AG08396 (cell line): ENCODE results near the gene ADGRD2.
"Not testable (repeated sequence)": the region's sequence is repeated elsewhere in the genome, so short reads cannot be mapped to it uniquely, and the experiment has no call there.

Experiments
- DNase-seq: peaks from one replicate; pipeline ENCODE4 v3.0.0; 2012; ENCODE audit warnings: low spot score, mixed read lengths

ADGRD2 gene

DNA sequence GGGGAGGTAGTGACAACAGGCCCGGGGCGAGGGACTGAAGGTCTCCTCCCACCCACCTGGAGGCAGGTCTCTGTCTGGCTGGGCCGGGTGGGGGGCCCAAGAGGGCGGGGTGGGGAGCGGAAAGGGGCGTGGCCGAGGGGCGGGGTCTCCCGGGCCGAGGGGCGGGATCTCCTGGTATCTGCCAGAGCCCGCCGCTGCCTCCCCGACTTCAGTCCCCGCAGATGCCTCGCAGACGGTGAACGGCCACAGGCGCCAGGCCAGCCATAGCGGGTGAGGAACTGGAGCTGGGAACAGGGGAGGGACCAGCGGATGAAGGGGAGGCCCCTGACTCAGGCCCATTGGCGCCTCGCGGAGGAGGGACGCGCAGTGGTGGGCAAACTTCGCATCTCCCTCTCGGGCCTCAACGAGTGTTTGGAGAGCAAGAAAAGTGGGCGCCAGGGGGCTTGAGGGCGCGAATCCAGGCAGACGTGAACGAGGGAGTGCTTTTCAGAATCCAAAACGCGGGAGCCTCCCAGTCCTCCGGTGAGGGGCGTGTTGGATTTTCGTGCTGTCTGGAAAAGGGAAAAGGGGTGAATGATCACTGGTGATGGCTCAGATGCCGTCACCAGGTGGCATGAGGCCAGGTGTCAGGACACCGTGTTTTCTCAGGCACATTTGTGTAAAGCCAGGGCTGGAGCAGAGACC is at the start of gene ADGRD2:
Gene ADGRD2 (plus strand): TSS at position 211 of the 684 bp plus-strand sequence. CDS start 1,216 bp downstream, outside the sequence.
- peak; percentile 65 for DNase-seq

GRCh38 chr9:124403246-124403645 is 47.0 kb upstream of the ADGRD2 start:
- DNase-seq, result no peak

DNA sequence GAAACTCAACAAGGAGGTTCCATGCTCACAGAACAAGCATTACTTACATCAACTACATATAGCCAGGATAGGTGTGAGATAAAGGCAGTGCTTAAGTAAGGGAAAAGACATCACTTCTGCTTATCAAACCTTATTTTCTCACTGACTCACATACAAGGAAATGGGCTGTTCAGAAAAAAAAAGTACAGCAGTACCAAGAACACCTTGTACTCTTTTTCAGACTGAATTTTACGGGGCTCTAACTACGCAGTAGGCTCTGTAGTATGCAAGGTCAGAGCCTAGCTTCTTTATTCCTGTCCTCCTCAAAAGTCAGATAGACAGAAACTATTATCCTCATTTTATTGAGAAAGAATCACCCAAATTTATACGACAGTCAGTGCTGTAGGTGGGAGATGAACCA is 40.8 kb upstream of the ADGRD2 start:
- no peak for DNase-seq

DNA sequence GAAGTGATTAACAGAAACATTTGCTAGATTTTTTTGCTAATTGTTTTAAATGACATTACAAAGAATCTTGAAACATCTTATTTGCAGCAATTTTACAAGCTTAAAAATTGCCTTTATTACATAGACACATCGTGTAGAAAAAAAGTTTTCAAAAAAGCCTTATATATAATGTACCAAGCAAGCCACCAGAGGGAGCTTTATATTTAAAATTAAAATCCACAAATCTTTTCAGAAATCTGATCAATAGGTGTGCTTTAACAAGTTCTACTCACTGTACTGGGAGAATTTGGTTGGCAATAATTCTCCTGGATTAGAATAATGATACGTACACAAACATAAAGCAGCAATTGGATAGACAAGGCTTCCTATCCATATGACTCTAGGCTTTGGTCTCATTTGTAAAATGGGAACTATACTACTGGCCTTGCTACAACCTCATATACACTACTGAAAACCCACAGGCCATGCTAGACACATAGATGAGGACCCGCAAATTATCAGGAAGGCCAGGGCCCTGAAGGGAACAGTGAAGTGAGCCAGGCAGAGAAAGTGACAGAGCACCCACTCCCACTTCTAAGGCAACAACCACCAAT is 39.8 kb upstream of the ADGRD2 start:
- no peak for DNase-seq

DNA sequence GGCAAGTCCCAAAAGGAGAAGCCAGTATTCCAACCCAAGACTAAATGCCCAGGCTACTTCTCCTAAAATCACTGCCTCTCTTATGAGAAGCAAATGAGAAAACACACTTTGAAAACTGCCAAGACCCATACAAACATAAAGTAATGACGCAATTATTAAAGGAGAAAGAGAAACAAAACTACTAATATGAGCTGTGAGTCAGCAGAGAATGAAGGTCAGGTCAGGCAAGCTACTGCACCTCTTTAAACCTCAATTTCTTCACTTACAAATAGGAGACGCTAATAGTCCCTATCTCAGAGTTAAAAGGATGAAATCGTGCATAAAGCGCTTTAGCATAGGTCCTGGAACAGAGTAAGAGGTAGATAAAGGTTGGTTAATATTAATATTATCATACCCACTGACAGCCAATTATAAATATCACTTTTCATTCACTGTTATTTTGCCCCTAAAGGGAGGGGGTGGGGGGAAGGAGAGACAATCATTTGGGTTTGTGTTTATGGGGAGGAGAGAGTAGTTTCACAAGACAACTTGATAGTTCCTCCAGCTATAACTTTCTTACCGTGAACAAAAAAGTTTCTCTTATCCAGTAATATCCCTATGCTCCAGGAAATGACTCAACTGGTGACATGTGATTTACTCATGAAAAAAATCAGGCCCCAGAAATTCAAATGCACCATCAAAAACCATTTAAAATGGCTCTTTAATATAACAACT is 38.6 kb upstream of the ADGRD2 start:
- peak; percentile 44 for DNase-seq

GRCh38 chr9:124412228-124412575 is 38.0 kb upstream of the ADGRD2 start:
- DNase-seq, result no peak

- DNase-seq, result no peak
Measured at GRCh38 chr9:124414612-124415011, 35.6 kb upstream of the ADGRD2 start.

- peak; percentile 92 for DNase-seq
Measured at GRCh38 chr9:124415102-124415851, 35.0 kb upstream of the ADGRD2 start, which contains the start of gene PSMB7. PSMB7 (minus strand) TSS chr9:124415442; CDS start chr9:124415425, 17 bp downstream.

DNA sequence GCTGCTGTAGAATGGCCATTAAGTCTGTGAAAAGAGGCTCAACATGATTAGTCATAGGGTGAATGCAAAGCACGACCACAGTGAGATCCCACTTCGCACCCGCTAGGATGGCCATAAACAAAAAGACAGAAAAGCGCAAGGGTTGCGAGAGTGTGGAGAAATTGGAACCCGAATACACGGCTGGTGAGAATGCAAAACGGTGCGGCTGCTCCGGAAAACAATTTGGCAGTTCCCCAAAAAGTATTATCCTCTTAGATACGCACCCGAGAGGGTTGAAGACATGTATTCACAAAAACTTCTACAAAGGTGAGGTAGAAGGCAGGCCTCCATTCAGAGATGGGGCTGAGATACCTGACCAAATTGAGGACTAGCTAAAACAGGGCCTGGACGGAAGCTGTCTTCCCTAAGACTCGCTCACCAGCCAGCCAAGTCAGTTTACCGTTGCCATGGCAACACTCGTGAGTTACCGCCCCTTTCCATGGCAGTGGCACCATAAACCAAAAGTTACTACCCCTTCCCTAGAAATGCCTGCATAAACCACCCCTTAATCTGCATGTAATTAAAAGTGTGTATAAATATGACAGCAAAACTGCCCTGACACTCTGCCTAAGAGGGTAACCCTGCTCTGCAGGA is 34.3 kb upstream of the ADGRD2 start:
- no peak for DNase-seq

DNA sequence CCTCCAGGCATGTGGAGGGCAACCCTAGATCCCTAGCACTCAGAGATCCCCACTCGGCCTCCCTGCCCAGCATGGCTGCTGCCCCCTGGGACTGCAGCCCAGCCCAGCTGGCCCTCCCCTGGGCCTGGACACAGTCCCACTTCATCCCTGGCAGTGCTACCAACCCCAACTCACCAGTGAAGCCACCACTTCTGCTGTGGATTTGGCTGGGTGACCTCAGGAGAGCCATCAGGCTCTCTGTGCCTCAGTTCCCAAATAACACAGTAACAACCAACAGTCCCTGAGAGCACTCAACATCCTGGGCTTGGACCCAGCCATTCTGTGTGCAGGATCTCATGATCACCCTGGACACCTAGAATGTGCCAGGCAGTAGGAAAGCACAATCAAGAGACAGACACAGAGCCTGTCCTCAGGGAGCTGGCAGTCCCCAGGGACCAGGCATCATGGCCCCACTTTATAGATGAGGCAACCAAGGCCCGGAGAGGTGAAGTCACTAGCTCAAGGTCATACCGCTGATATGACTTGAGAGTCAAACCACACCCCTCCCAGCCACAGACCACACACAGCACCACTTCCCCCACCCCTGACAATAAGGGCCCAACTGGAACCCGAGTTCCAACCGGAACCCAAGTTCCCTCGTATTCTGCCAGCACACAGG is 30.3 kb upstream of the ADGRD2 start:
- no peak for DNase-seq

- DNase-seq, result no peak
Measured at GRCh38 chr9:124420991-124421543, 29.2 kb upstream of the ADGRD2 start.

- no peak for DNase-seq
Measured at GRCh38 chr9:124423155-124423554, 27.1 kb upstream of the ADGRD2 start.

GRCh38 chr9:124423591-124423990 is 26.7 kb upstream of the ADGRD2 start:
- DNase-seq, result no peak

- DNase-seq, result not testable (repeated sequence)
Measured at GRCh38 chr9:124425733-124426132, 24.5 kb upstream of the ADGRD2 start.

DNA sequence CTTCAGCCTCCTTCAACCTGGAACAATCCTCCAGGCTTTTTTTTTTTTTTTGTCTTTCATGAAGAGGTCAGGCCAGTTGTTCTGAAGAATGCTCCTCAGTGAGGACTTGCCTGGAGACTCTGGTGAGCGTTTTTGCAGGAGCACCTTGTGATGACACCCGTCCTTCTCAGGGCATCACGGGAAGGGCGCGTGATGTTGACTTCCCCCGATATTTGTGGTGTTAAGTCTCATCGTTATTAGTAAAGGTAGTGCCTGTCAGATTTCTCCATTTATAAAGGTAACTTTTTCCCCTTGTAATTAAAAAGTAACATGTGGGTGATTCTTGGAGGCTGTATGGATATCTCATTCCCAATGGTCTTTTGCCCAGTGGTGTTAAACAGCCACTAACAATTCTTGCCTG is 23.9 kb upstream of the ADGRD2 start:
- no peak for DNase-seq

DNA sequence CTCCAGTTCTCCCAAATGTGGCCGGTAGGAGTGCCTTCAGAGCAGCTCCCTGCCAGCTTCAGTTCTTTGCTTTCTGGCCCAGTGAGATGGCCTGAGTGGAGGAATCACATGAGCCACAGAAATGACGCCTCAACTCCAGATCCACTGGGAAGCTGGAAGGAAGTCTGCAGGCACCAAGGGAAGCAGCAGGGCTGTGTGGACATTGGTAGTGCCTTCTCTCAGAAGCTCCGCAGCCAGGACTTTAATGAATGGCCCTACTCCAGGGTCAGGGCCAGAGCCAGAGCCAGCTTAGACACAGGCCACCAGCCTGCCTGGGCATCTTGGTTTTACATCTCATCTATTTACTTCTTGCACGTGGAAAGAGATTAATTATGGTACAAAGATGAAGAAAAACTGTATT is 23.0 kb upstream of the ADGRD2 start:
- no peak for DNase-seq

- DNase-seq, result no peak
Measured at GRCh38 chr9:124428751-124429529, 21.3 kb upstream of the ADGRD2 start.

DNA sequence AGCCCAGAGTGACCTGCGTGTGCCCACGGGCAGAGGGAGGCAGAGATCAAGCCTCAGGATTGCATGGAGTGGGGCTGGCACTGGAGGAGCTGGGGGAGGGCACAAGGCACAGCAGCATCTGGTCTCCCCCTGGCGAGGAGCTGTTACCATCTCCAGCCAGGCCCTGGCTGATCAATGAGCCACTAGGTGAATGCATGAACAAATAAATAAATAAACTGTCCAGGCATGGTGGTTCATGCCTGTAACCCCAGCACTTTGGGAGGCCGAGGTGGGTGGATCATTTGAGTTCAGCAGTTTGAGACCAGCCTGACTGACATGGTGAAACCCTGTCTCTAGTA is 20.8 kb upstream of the ADGRD2 start:
- no peak for DNase-seq

- DNase-seq, result no peak
Measured at GRCh38 chr9:124436320-124436719, 13.9 kb upstream of the ADGRD2 start.

GRCh38 chr9:124437086-124437485 is 13.2 kb upstream of the ADGRD2 start:
- DNase-seq, result no peak

DNA sequence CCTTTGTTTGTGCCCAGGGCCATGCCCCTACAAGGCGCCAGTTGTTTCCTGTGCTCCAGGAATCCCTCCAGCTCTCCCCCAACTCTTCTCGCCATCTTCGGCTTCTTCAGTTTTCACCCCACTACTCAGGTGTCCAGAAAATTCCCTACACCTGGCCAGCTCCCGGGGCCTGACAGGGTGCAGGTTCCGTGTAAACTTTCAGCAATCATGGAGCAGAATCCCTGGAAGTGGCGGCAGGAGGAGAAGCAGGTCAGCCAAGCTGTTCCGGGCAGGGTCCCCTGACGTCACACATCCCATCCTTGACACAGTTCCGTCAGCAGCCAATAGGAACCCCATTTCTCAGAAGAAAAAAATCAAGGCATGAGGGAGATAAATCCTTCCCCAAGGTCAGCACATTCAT is 12.2 kb upstream of the ADGRD2 start:
- no peak for DNase-seq
